Activated CD8-positive, alpha-beta memory T cell treated with anti-CD3 and anti-CD28 coated beads, Interleukin-2, amount 50 U/mL, for 48 hours (primary cell): ENCODE results near the gene ZNF236.

ENCODE experiments used
- DNase-seq: peaks from one replicate; pipeline ENCODE4 v3.0.0-alpha.2; 2020

ZNF236 gene

GRCh38 chr18:76992226-76993084, 170.1 kb downstream of the ZNF236 start:
- DNase-seq, result peak; percentile 44

GRCh38 chr18:76993085-76993382, 170.7 kb downstream of the ZNF236 start:
- DNase-seq, result no peak

DNA sequence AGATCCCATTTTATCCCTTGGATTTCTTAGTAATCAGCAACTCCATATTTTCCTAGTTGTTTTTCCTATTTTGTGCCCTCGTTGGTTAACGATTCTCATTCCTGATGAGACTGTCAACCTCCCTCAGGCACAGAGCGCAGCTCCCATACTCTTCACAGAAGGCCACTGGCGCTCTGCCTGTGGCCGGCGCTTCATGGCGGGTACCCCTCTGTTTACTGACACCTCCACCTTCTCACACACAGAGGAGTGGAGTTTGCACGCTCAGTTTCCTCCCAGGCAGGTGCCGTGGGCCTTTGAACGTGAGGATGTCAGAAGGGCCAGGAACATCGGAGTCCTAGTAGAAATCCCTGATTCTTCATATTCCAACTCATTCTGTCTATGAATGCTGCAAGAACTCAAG, 171.2 kb downstream of the ZNF236 start:
- DNase-seq, result peak; percentile 40

GRCh38 chr18:76994086-76994654, 171.8 kb downstream of the ZNF236 start:
- no peak for DNase-seq

GRCh38 chr18:76995896-76996295, 173.5 kb downstream of the ZNF236 start:
- no peak for DNase-seq

GRCh38 chr18:76996429-76996828, 174.1 kb downstream of the ZNF236 start:
- DNase-seq, result no peak

- no peak for DNase-seq
Observed at GRCh38 chr18:76997951-76998808, 175.8 kb downstream of the ZNF236 start.

DNA sequence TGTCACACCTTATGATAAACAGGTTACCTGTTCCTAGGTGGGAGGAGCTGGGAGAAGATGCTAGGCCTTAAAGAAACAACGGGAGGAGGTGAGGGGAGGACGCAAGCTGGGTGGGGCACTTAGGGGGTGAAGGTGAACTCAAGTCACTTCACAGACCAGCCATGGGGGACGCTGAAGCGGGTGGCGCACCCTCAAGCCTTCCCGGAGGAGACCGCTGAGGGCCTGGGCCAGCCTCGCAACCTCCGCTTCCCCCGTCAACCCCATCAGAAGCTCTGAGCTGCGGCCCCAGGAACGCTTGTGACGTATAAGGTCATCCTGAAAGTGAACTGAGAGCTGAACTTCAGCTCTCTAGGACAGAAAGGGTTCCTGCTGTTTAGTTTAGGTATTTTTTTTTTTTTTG, 176.7 kb downstream of the ZNF236 start:
- no peak for DNase-seq

DNA sequence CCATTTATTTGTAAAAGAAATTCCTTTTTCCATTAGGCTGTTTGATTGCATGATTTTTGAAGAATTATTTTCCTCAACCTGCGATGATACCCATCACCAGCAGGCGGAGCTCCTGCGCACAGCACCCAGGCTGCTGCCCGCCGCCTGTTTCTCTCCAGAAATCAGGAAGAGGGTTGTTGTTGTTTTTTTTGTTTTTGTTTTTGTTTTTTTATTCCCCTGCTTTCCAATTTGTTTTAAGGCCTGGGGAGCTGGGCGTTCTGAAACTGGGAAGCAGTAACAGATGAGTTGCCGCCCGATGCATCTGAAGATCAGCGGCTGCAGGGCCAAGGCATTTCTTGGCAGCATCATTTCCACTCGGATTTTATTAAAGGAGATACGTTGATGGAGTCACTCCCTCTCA, 178.2 kb downstream of the ZNF236 start:
- peak; percentile 78 for DNase-seq

GRCh38 chr18:77001041-77001440, 178.7 kb downstream of the ZNF236 start:
- no peak for DNase-seq

GRCh38 chr18:77001979-77002378, 179.6 kb downstream of the ZNF236 start:
- peak; percentile 43 for DNase-seq

- DNase-seq, result peak; percentile 20
Observed at GRCh38 chr18:77002496-77002895, 180.1 kb downstream of the ZNF236 start.

DNA sequence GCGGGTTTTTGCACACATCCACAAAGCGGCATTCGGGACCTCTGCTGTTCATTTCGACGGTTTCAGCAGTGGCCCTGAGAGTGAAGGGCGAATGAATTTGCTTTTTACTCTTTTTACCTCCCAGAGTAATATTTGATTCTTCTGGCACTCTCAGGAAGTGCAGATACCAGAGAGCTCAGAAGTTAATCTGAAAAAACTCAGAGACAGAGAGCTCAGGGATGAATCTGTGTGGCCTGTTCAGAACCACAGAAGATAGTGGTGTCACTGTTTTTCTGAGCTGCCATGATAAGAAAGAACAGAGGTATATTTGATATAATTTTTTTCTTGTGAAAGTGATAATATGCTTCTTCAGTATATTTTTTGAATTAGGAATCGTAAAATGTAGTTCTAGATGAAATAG, 181.0 kb downstream of the ZNF236 start:
- DNase-seq, result peak; percentile 22

GRCh38 chr18:77004555-77005380, 182.4 kb downstream of the ZNF236 start:
- DNase-seq, result peak; percentile 52

DNA sequence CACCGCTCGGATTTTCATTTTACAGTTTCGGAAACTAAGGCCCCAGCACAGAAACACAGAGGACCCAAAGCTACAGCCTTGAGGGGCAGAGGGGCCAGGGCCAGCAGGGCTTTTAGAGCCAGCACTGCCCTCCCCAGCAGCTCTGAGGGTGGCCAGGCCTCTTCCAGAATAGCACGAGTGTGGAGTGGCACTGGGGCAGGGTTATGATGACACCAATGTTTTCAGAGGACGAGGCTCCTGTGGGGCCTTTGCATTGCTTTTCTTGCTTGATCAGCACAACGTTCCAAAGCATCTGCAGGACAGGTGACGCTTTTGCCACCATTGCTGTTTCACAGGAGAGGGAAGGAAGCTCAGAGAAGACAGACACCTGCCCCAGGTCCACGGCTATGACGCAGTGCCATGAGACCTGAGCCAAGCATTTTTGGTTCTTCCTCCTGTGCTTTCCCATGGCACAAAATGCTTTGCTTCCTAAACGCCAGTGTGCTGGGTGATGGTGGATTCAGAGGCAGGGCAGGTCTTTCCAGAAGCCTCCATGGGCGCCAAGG, 183.4 kb downstream of the ZNF236 start:
- no peak for DNase-seq

GRCh38 chr18:77006305-77007175, 184.2 kb downstream of the ZNF236 start:
- DNase-seq, result peak; percentile 40

- no peak for DNase-seq
Observed at GRCh38 chr18:77007251-77007650, 184.9 kb downstream of the ZNF236 start.

GRCh38 chr18:77008006-77008405, 185.6 kb downstream of the ZNF236 start:
- DNase-seq, result no peak

DNA sequence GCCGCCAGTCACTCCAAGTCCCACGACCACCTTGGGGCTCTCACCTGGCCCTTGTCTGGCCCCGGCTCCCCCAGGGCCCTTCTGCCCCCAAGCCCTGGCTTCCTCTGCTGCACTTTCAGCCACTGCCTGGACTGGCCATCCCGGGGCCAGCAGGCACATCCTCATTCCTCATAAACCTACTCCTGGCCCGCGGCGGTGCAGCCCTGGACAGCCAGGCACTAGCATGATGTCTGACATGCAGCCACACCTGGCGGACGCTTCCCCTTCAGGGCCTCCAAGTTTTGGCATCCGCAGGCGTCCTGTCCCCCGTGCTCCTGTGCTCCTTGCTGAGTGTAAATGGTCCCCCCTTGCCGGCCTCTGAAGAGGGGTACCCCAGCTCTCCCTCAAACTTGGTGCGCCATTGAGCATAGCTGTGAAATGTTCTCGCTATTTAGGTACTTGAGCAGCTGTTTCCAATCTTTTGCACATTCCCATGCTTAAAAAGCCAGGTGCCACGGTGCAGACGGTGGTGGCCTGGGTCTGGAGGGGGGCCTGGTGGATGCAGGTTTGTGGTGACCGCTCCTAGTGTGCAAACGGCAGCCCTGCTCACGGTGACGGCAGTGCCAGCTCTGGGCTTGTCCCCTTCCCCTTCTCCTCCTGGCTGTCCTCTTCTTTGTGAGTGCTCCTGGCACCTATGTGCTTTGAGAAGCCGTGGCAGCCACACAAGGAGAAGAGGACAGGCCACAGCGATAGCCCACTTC, 186.4 kb downstream of the ZNF236 start:
- no peak for DNase-seq

DNA sequence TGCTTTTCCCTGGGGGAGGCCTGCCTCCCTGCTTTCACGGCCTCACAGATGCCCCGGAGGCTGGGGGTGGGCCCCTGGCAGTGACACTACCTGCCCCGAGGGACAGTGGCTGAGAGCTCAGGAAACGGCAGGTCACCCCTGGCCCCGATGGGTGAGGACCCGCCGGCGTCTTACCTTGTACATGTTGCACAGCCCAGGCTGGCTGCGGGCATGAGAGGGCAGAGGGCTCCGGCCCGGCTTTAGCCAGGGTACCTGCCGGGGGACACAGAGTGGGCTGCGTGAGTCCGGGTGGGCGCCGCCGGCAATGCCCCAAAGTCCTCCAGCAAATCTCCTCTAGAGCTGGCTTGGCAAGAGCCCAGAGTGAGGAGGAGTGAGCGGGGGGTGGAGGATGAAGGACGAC, 187.3 kb downstream of the ZNF236 start:
- no peak for DNase-seq

DNA sequence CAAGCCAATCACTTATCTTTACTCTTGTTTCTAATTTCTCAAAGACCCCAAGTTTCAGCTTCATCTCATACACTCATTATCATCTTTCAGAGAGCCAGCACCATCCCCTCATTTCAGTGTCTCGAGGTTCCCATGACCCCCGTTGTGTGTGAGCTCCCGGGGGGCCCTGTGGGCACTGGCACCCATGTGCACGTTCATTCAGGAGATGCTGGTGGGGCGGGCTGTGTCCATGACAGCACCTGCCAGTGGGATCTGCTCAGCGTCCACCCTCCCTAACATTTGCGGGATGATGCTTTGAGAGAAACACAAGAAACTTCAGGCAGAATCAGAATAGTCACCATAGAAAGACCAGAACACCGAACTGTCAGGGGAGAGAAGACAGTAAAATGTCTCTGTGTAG, 189.8 kb downstream of the ZNF236 start:
- no peak for DNase-seq
